Thyroid gland (tissue), 4 donors: ENCODE data around the gene GLB1L. TPM values are rescaled to one million over a fixed set of nuclear protein-coding genes. Genes with fewer than 3 reads are reported as not detected.

ENCODE experiments used
- DNase-seq, 2 donors: peaks; one replicate each; pipeline ENCODE4 v3.0.0-alpha.2; 2019
- H3K27ac ChIP-seq, 3 donors: fragments of 200-600 bp; sonication (generic); 1 replicate in 2 of 3; 2 replicates in 1 of 3; pipeline ENCODE4 v1.5.1; 2016 to 2019; ENCODE audit warnings: mild to moderate bottlenecking in 1 of 3, moderate library complexity in 1 of 3
- H3K27me3 ChIP-seq: fragments of 200-600 bp; sonication (generic); one replicate; pipeline ENCODE4 v1.5.1; 2019
- H3K36me3 ChIP-seq, 2 donors: fragments of 200-600 bp; sonication (generic); one replicate each; pipeline ENCODE4 v1.5.1; 2016 to 2019
- H3K4me1 ChIP-seq, 2 donors: fragments of 200-600 bp; sonication (generic); one replicate each; pipeline ENCODE4 v1.5.1; 2017 to 2019
- H3K4me3 ChIP-seq, 3 donors: fragments of 200-600 bp; sonication (generic); replicated peaks in 1 of 3; 1 replicate in 2 of 3; 2 replicates in 1 of 3; pipeline ENCODE4 v1.5.1; 2016; ENCODE audit warnings: mild to moderate bottlenecking in 1 of 3
- H3K9me3 ChIP-seq: fragments of 200-600 bp; sonication (generic); one replicate; pipeline ENCODE4 v1.5.1; 2017
- POLR2A ChIP-seq, 2 donors: fragments of 450-650 bp; IDR thresholded peaks; one replicate each; pipeline ENCODE4 v1.6.1; 2017; ENCODE audit warnings: antibody characterized with exemption in 2 of 2, mild to moderate bottlenecking in 2 of 2, moderate library complexity in 1 of 2
- WGBS, 2 donors: methylation state at CpG; one replicate each; pipeline ENCODE4 v1.1.5; 2017; 5-methylcytosine and 5-hydroxymethylcytosine counted together
- intact Hi-C: fragments of 100-400 bp; cut with DNase I; formaldehyde crosslinking; loops from one replicate; pipeline ENCODE4 v1.15.1; 2023
- total RNA-seq, 4 donors: library from RNA; depleted of rRNA; stranded (reverse); fragments of >200 nt; gene quantifications; one replicate each; pipeline ENCODE4 v1.2.3, GENCODE V29; 2016
- TF ChIP-seq, protein P1 (sequence below), 6 experiments: fragments of 200-600 bp in 3 of 6; fragments of 450-650 bp in 3 of 6; sonication (generic) in 3 of 6; IDR thresholded peaks; one replicate each; pipeline ENCODE4 v1.5.1; 2016 to 2019; ENCODE audit warnings: antibody characterized with exemption in 6 of 6, mild to moderate bottlenecking in 2 of 6, inconsistent platforms in 1 of 6, moderate library complexity in 1 of 6

GLB1L gene
- total RNA-seq, 4 donors from 2014 or later = 12.9 to 24.6 (median 14.9) TPM

GRCh38 chr2:219209236-219210195 is 35.7 kb downstream of the GLB1L start:
- peaks cover 17 to 27% of the 10 kb centered on the region in 2 donors for H3K4me1 ChIP-seq
- H3K36me3 ChIP-seq = peaks cover 27 to 53% of the 10 kb centered on the region in 2 donors
- H3K9me3 ChIP-seq = no peaks in the 10 kb centered on the region
- peak overlapping the region; percentile 59 to 97 (median 94) for H3K27ac ChIP-seq
- H3K4me3 ChIP-seq = no peak overlapping the region
- DNase-seq = no peak
- 89 to 92% methylated on average over 18 of the region's 18 CpGs for WGBS, 2 donors
- H3K27me3 ChIP-seq = no peaks in the 10 kb centered on the region
- intact Hi-C loops = loop anchor here (5.0 kb wide), 1 partner anchor 32 kb away; the partner anchor contains the start of genes CNPPD1 and RETREG2
- TF ChIP-seq POLR2A (IDR thresholded peaks at IDR 0.05) = no peak
- TF ChIP-seq, protein P1, sequence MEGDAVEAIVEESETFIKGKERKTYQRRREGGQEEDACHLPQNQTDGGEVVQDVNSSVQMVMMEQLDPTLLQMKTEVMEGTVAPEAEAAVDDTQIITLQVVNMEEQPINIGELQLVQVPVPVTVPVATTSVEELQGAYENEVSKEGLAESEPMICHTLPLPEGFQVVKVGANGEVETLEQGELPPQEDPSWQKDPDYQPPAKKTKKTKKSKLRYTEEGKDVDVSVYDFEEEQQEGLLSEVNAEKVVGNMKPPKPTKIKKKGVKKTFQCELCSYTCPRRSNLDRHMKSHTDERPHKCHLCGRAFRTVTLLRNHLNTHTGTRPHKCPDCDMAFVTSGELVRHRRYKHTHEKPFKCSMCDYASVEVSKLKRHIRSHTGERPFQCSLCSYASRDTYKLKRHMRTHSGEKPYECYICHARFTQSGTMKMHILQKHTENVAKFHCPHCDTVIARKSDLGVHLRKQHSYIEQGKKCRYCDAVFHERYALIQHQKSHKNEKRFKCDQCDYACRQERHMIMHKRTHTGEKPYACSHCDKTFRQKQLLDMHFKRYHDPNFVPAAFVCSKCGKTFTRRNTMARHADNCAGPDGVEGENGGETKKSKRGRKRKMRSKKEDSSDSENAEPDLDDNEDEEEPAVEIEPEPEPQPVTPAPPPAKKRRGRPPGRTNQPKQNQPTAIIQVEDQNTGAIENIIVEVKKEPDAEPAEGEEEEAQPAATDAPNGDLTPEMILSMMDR (IDR thresholded peaks at IDR 0.05) = no peak

DNA sequence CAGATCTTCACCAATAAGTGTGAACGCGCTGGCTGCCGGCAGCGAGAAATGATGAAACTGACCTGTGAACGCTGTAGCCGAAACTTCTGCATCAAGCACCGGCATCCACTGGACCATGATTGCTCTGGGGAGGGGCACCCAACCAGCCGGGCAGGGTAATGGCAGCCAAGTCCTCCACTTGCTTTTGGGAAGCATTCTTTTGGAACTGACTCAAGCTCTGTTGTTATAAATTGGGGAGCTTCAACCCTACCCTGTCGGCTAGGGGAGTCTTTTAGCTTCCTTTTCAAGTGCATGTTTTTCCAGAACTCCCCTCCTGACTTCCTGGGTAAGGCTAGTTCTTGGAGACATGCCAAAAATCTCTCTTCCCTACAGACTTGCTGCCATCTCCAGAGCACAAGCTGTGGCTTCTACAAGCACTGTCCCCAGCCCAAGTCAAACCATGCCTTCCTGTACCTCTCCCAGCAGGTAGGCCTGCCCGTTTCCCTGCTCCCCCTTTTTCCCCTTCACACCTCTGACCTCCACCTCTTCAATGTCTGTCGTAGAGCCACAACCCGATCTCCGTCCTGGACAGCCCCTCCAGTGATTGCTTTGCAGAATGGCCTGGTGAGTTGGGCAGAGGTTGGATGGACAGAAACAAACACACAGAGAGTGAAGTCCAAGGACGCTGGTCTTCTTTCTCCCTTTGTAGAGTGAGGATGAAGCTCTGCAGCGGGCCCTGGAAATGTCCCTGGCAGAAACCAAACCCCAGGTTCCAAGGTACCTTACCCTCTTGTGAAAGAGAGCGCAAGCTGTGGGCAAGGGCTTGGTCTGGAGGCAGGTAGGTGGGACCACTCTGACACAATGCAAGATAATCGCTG is 37.1 kb downstream of the GLB1L start:
- Histone ChIP-seq H3K27me3 (no peaks in the 10 kb centered on the region), H3K9me3 (no peaks in the 10 kb centered on the region), H3K36me3 (peaks cover 20 to 39% of the 10 kb centered on the region in 2 donors), H3K4me3 (peak overlapping the region in 1 of 3 donors; percentile 54), H3K4me1 (peaks cover 17 to 27% of the 10 kb centered on the region in 2 donors), H3K27ac (peak overlapping the region; percentile 81 to 97 (median 94))
- DNase-seq = peak; percentile 92 to 93
- intact Hi-C loops = no loop called here
- WGBS, 2 donors = 41 to 60% methylated on average over 17 of the region's 17 CpGs
- TF ChIP-seq POLR2A (IDR thresholded peaks at IDR 0.05) = peak in 1 of 2 donors; percentile 62
- TF ChIP-seq, protein P1 (IDR thresholded peaks at IDR 0.05) = no peak

GRCh38 chr2:219207134-219207883 is 37.9 kb downstream of the GLB1L start:
- H3K4me1 ChIP-seq = peaks cover 17 to 27% of the 10 kb centered on the region in 2 donors
- intact Hi-C loops = no loop called here
- H3K4me3 ChIP-seq = peak overlapping the region; percentile 43 to 54 (median 51)
- H3K36me3 ChIP-seq = peaks cover 17 to 32% of the 10 kb centered on the region in 2 donors
- TF ChIP-seq, protein P1 (IDR thresholded peaks at IDR 0.05) = no peak
- peak in 1 of 2 donors; percentile 28 for TF ChIP-seq POLR2A (IDR thresholded peaks at IDR 0.05)
- no peaks in the 10 kb centered on the region for H3K27me3 ChIP-seq
- H3K27ac ChIP-seq = peak overlapping the region; percentile 81 to 97 (median 94)
- 10% methylated on average over 20 of the region's 22 CpGs for WGBS, 2 donors
- no peaks in the 10 kb centered on the region for H3K9me3 ChIP-seq
- DNase-seq = no peak

DNA sequence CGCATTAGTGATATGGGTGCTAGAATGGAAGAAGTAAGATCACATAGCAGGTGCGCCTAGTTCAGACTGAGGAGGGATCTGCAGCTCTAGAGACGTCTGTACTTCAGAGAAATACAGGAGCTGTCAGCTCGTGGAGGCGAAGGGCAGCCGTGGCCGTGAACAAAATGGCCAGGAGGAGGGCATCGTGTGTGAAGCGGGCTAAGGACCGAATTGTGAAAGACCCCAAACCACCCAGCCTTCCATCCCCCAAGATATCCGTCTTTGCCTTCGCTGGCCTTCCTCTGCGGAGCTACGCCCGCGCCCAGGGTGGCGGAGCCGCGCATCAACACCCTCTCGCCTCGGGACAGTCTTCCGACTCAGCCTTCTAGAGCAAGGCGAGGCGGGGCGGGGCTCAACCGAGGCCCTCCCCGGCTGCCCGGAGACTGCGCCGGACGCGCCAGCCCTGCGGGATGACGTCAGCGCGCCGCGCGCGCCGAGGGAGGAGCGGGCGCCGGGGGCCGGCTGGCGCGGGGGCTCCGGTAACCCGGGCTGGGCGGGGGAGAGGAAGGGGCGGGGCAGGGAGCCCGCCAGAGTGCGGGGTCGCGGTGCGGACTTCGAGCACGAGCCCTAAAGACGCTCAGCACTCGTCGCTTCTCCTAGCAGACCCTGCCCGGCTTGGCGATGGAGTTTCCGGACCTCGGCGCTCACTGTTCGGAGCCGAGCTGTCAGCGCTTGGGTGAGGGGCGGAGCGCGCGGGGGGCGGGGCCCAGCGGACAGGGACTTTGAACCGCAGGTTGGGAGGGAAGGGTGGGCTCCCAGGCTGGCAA is 38.7 kb downstream of the GLB1L start, which contains the start of gene ZFAND2B:
Gene ZFAND2B, plus strand, starts transcription at position 455 of the 806 bp plus-strand sequence. Its CDS starts 206 bp downstream, at position 661.
- DNase-seq = peak; percentile 96 to 97
- WGBS, 2 donors = 0 to 1% methylated on average over 11 to 30 of the region's 76 CpGs
- intact Hi-C loops = no loop called here
- H3K4me1 ChIP-seq = peaks cover 17 to 27% of the 10 kb centered on the region in 2 donors
- H3K9me3 ChIP-seq = no peaks in the 10 kb centered on the region
- peak within 1 kb of the TSS; percentile 81 to 97 (median 94) for H3K27ac ChIP-seq
- H3K27me3 ChIP-seq = no peaks in the 10 kb centered on the region
- H3K36me3 ChIP-seq = peaks cover 13 to 28% of the 10 kb centered on the region in 2 donors
- peak within 1 kb of the TSS; percentile 43 to 54 (median 51) for H3K4me3 ChIP-seq
- TF ChIP-seq, protein P1 (IDR thresholded peaks at IDR 0.05) = peak in 2 of 6 experiments; percentile 8 to 47
- peak; percentile 69 to 99 for TF ChIP-seq POLR2A (IDR thresholded peaks at IDR 0.05)
